Gastroesophageal sphincter (tissue), 3 donors: Measurements from ENCODE around the gene PPP1R16B.

Experiments used
- POLR2A ChIP-seq, 2 donors: fragments of 450-650 bp; IDR thresholded peaks; one replicate each; pipeline ENCODE4 v1.6.1; 2017; ENCODE audit warnings: antibody characterized with exemption in 2 of 2, mild to moderate bottlenecking in 2 of 2, moderate library complexity in 1 of 2
- TF ChIP-seq, protein P1 (sequence below), 4 experiments: fragments of 200-600 bp in 2 of 4; fragments of 450-650 bp in 2 of 4; sonication (generic) in 1 of 4; IDR thresholded peaks; one replicate each; pipeline ENCODE4 v1.5.1; 2017 to 2019; ENCODE audit warnings: antibody characterized with exemption in 4 of 4, mild to moderate bottlenecking in 2 of 4, moderate library complexity in 2 of 4

DNA sequence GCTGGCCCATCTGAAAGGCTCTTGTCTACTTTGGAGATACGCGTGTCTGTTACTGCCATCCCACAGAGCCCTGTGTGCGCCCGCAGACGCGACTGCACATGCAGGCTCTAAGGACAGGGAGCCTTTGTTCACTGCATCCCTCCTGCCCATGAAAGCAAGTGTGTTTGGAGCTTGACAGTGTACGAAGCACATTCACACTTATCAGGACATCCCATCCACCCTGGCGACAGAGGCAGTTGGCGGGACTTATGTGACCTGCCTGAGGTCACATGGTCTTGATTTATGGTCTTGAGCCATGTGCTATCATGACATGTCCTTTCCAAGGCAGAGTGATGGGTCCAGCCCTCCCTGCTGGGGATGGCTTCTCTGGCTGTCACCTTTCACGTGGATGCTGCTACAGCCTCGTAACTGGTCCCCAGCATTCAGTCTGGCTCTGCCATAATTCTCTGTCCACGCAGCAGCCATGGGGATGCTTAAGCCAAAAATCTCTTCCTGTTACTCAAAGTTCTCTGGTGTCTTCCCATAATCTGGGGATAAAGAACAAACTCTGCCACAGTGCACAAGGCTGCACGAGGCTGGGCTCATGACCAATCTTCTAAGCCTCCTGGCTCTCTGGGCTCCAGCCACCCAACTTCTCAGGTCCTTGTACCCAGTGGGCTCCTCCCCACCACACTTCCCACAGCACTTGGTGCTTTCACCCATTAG is 84.4 kb downstream of the PPP1R16B start:
- TF ChIP-seq, protein P1, sequence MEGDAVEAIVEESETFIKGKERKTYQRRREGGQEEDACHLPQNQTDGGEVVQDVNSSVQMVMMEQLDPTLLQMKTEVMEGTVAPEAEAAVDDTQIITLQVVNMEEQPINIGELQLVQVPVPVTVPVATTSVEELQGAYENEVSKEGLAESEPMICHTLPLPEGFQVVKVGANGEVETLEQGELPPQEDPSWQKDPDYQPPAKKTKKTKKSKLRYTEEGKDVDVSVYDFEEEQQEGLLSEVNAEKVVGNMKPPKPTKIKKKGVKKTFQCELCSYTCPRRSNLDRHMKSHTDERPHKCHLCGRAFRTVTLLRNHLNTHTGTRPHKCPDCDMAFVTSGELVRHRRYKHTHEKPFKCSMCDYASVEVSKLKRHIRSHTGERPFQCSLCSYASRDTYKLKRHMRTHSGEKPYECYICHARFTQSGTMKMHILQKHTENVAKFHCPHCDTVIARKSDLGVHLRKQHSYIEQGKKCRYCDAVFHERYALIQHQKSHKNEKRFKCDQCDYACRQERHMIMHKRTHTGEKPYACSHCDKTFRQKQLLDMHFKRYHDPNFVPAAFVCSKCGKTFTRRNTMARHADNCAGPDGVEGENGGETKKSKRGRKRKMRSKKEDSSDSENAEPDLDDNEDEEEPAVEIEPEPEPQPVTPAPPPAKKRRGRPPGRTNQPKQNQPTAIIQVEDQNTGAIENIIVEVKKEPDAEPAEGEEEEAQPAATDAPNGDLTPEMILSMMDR (IDR thresholded peaks at IDR 0.05) = no peak
- no peak for TF ChIP-seq POLR2A (IDR thresholded peaks at IDR 0.05)
